Ascending aorta (tissue), 2 donors: ENCODE data around the gene YAE1. TPM values are rescaled to one million over a fixed set of nuclear protein-coding genes. Genes with fewer than 3 reads are reported as not detected.

Source experiments
- DNase-seq, 2 donors: peaks; one replicate each; pipeline ENCODE4 v3.0.0-alpha.2; 2019; ENCODE audit warnings: low spot score in 2 of 2
- H3K27ac ChIP-seq, 2 donors: fragments of 200-600 bp; sonication (generic); one replicate each; pipeline ENCODE4 v1.5.1; 2016 to 2017; ENCODE audit warnings: mild to moderate bottlenecking in 1 of 2
- H3K27me3 ChIP-seq: fragments of 200-600 bp; sonication (generic); one replicate; pipeline ENCODE4 v1.5.1; 2017
- H3K36me3 ChIP-seq, 2 donors: fragments of 200-600 bp; sonication (generic); one replicate each; pipeline ENCODE4 v1.5.1; 2016
- H3K4me1 ChIP-seq, 2 donors: fragments of 200-600 bp; sonication (generic); one replicate each; pipeline ENCODE4 v1.5.1; 2016 to 2017; ENCODE audit warnings: mild to moderate bottlenecking in 1 of 2
- H3K4me3 ChIP-seq, 2 donors: fragments of 200-600 bp; sonication (generic); one replicate each; pipeline ENCODE4 v1.5.1; 2016 to 2017; ENCODE audit warnings: mild to moderate bottlenecking in 1 of 2
- H3K9me3 ChIP-seq, 2 donors: fragments of 200-600 bp; sonication (generic); one replicate each; pipeline ENCODE4 v1.5.1; 2016
- CTCF ChIP-seq, 3 experiments: fragments of 200-600 bp in 2 of 3; fragments of 450-650 bp in 1 of 3; sonication (generic) in 2 of 3; IDR thresholded peaks; one replicate each; pipeline ENCODE4 v1.5.1; 2016 to 2019; ENCODE audit warnings: antibody characterized with exemption in 3 of 3, mild to moderate bottlenecking in 1 of 3, moderate library complexity in 1 of 3
- intact Hi-C: fragments of 100-400 bp; cut with DNase I; formaldehyde crosslinking; loops from one replicate; pipeline ENCODE4 v1.15.1; 2023
- total RNA-seq: library from RNA; depleted of rRNA; stranded (reverse); fragments of >200 nt; gene quantifications from one replicate; pipeline ENCODE4 v1.1.0, GENCODE V29; 2016

Gene YAE1
- total RNA-seq, 1 donor from 2014 or later = 3.3 TPM

- Histone ChIP-seq H3K27ac (no peak overlapping the region), H3K36me3 (peaks cover 2 to 17% of the 10 kb centered on the region in 2 donors), H3K9me3 (no peaks in the 10 kb centered on the region), H3K27me3 (no peaks in the 10 kb centered on the region), H3K4me1 (peaks cover 0 to 4% of the 10 kb centered on the region in 2 donors), H3K4me3 (peak overlapping the region; percentile 74 to 87)
- intact Hi-C loops = loop anchor here (5.0 kb wide), 1 partner anchor 165 kb away; no protein-coding TSS in a partner anchor
- DNase-seq = no peak
- no peak for TF ChIP-seq CTCF (IDR thresholded peaks at IDR 0.05)
These were observed 1.1 kb downstream of the YAE1 start for GRCh38 chr7:39567294-39567693.

- Histone ChIP-seq H3K9me3 (no peaks in the 10 kb centered on the region), H3K27me3 (no peaks in the 10 kb centered on the region), H3K36me3 (peaks cover 3 to 29% of the 10 kb centered on the region in 2 donors), H3K27ac (no peak overlapping the region), H3K4me3 (no peak overlapping the region), H3K4me1 (no peaks in the 10 kb centered on the region)
- no peak for DNase-seq
- TF ChIP-seq CTCF (IDR thresholded peaks at IDR 0.05) = no peak
- intact Hi-C loops = no loop called here
These were observed 8.6 kb downstream of the YAE1 start for GRCh38 chr7:39574673-39575349.

GRCh38 chr7:39577229-39577874 lies 11.1 kb downstream of the YAE1 start:
- intact Hi-C loops = no loop called here
- no peak for TF ChIP-seq CTCF (IDR thresholded peaks at IDR 0.05)

GRCh38 chr7:39580149-39580874 lies 14.1 kb downstream of the YAE1 start:
- H3K4me1 ChIP-seq = no peaks in the 10 kb centered on the region
- intact Hi-C loops = loop anchor here (1.0 kb wide), 1 partner anchor 166 kb away; no protein-coding TSS in a partner anchor
- no peak overlapping the region for H3K4me3 ChIP-seq
- H3K9me3 ChIP-seq = no peaks in the 10 kb centered on the region
- no peaks in the 10 kb centered on the region for H3K27me3 ChIP-seq
- H3K27ac ChIP-seq = no peak overlapping the region
- TF ChIP-seq CTCF (IDR thresholded peaks at IDR 0.05) = peak; percentile 71 to 81 (median 79)
- peak in 1 of 2 donors; percentile 86 for DNase-seq
- H3K36me3 ChIP-seq = peaks cover 0 to 4% of the 10 kb centered on the region in 2 donors

More at GRCh38 chr7:39577229-39577874, 11.1 kb downstream of the YAE1 start:
- Histone ChIP-seq H3K36me3 (peaks cover under 1 to 11% of the 10 kb centered on the region in 2 donors), H3K4me1 (no peaks in the 10 kb centered on the region), H3K27ac (no peak overlapping the region), H3K4me3 (no peak overlapping the region), H3K27me3 (no peaks in the 10 kb centered on the region), H3K9me3 (no peaks in the 10 kb centered on the region)
- no peak for DNase-seq

- Histone ChIP-seq H3K9me3 (no peaks in the 10 kb centered on the region), H3K4me3 (no peak overlapping the region), H3K27me3 (no peaks in the 10 kb centered on the region), H3K36me3 (no peaks in the 10 kb centered on the region), H3K27ac (no peak overlapping the region), H3K4me1 (no peaks in the 10 kb centered on the region)
- no peak for DNase-seq
- no peak for TF ChIP-seq CTCF (IDR thresholded peaks at IDR 0.05)
- intact Hi-C loops = no loop called here
These were observed 16.3 kb downstream of the YAE1 start for GRCh38 chr7:39582536-39582935.
